D721Med (cell line): ENCODE measurements around the gene PIEZO1.

Experiments
- DNase-seq: peaks from one replicate; pipeline ENCODE4 v3.0.0; 2011; ENCODE audit warnings: low spot score; ENCODE audit not compliant: insufficient read length
- FAIRE-seq: peaks from 2 replicates; lab custom pipeline; 2011; peaks lifted over from hg19 to GRCh38; lab: Jason Lieb, UNC
- CTCF ChIP-seq: IDR thresholded peaks from 2 replicates; pipeline ENCODE4 v1.5.1; 2012; ENCODE audit warnings: mild to moderate bottlenecking, control low read depth; ENCODE audit not compliant: insufficient read depth; ENCODE audit errors: missing control alignments

Gene PIEZO1

GRCh38 chr16:88767546-88768070 is 17.4 kb downstream of the PIEZO1 start:
- FAIRE-seq (no peak), DNase-seq (no peak)
- TF ChIP-seq CTCF, result no peak

- FAIRE-seq, result no peak
- TF ChIP-seq CTCF, result no peak
- no peak for DNase-seq
Measured at GRCh38 chr16:88766975-88767374, 18.0 kb downstream of the PIEZO1 start.

GRCh38 chr16:88764913-88765349 is 20.1 kb downstream of the PIEZO1 start:
- FAIRE-seq, result no peak
- TF ChIP-seq CTCF, result no peak
- DNase-seq, result no peak

- no peak for DNase-seq
- no peak for FAIRE-seq
- TF ChIP-seq CTCF, result no peak
Measured at GRCh38 chr16:88764080-88764479, 20.9 kb downstream of the PIEZO1 start.

- no peak for TF ChIP-seq CTCF
- FAIRE-seq (no peak), DNase-seq (no peak)
Measured at GRCh38 chr16:88763502-88764053, 21.4 kb downstream of the PIEZO1 start.

- DNase-seq (no peak), FAIRE-seq (no peak)
- no peak for TF ChIP-seq CTCF
Measured at GRCh38 chr16:88762941-88763340, 22.1 kb downstream of the PIEZO1 start.

- no peak for TF ChIP-seq CTCF
- FAIRE-seq (no peak), DNase-seq (no peak)
Measured at GRCh38 chr16:88762258-88762870, 22.7 kb downstream of the PIEZO1 start.
